ENCODE measurements around the gene ERCC2. TPM values are rescaled to one million over a fixed set of nuclear protein-coding genes. Genes with fewer than 3 reads are reported as not detected.

Gene ERCC2
- total and polyA plus RNA-seq, 3 experiments from 2014 or later = 7.8 to 23.9 (median 22.0) TPM

Other genes with a start within 250 kb of the ERCC2 start
- under 1 TPM; 0.13 to 0.18 TPM for gene NKPD1, start 209.6 kb downstream of the ERCC2 start, total RNA-seq
- gene NKPD1, start 209.6 kb downstream of the ERCC2 start, polyA plus RNA-seq = 0.20 TPM
- gene TRAPPC6A, start 192.3 kb downstream of the ERCC2 start, total RNA-seq = 10 to 100 TPM; 22.7 to 24.3 TPM
- 151 TPM for gene TRAPPC6A, start 192.3 kb downstream of the ERCC2 start, polyA plus RNA-seq
- 10 to 100 TPM; 12.4 TPM for gene BLOC1S3, start 191.8 kb downstream of the ERCC2 start, total RNA-seq
- gene BLOC1S3, start 191.8 kb downstream of the ERCC2 start, polyA plus RNA-seq = 19.9 TPM
- not detected for gene EXOC3L2, start 125.2 kb downstream of the ERCC2 start, total RNA-seq
- not detected for gene EXOC3L2, start 125.2 kb downstream of the ERCC2 start, polyA plus RNA-seq
- 10 to 100 TPM; 20.2 to 21.2 TPM for gene MARK4, start 119.3 kb downstream of the ERCC2 start, total RNA-seq
- 2.6 TPM for gene MARK4, start 119.3 kb downstream of the ERCC2 start, polyA plus RNA-seq
- not detected for gene CKM, start 47.7 kb downstream of the ERCC2 start, total RNA-seq
- gene CKM, start 47.7 kb downstream of the ERCC2 start, polyA plus RNA-seq = 0.13 TPM
- not detected for gene KLC3, start 29.8 kb downstream of the ERCC2 start, total RNA-seq
- not detected for gene KLC3, start 29.8 kb downstream of the ERCC2 start, polyA plus RNA-seq
- 1 to 10 TPM; 3.9 to 4.3 TPM for gene PPP1R13L, start 34.5 kb upstream of the ERCC2 start, total RNA-seq
- 0.83 TPM for gene PPP1R13L, start 34.5 kb upstream of the ERCC2 start, polyA plus RNA-seq
- gene POLR1G, start 36.1 kb upstream of the ERCC2 start, total RNA-seq = 10 to 100 TPM; 26.5 to 27.4 TPM
- 2.2 TPM for gene POLR1G, start 36.1 kb upstream of the ERCC2 start, polyA plus RNA-seq
- gene ERCC1, start 53.3 kb upstream of the ERCC2 start, total RNA-seq = 10 to 100 TPM; 75.7 to 82.6 TPM
- 47.5 TPM for gene ERCC1, start 53.3 kb upstream of the ERCC2 start, polyA plus RNA-seq
- gene FOSB, start 97.4 kb upstream of the ERCC2 start, total RNA-seq = 10 to 100 TPM; 21.6 to 22.1 TPM
- gene FOSB, start 97.4 kb upstream of the ERCC2 start, polyA plus RNA-seq = 48.2 TPM
- gene RTN2, start 126.5 kb upstream of the ERCC2 start, total RNA-seq = 1 to 10 TPM; 2.7 to 3.7 TPM
- 0.71 TPM for gene RTN2, start 126.5 kb upstream of the ERCC2 start, polyA plus RNA-seq
- gene PPM1N, start 127.9 kb upstream of the ERCC2 start, total RNA-seq = 1 to 10 TPM; 2.5 to 3.3 TPM
- gene PPM1N, start 127.9 kb upstream of the ERCC2 start, polyA plus RNA-seq = 4.6 TPM
- 100 to 1,000 TPM; 154 to 170 TPM for gene VASP, start 136.9 kb upstream of the ERCC2 start, total RNA-seq
- 61.8 TPM for gene VASP, start 136.9 kb upstream of the ERCC2 start, polyA plus RNA-seq
- 10 to 100 TPM; 14.2 to 17.5 TPM for gene OPA3, start 214.2 kb upstream of the ERCC2 start, total RNA-seq
- gene OPA3, start 214.2 kb upstream of the ERCC2 start, polyA plus RNA-seq = 18.1 TPM
- gene GPR4, start 231.6 kb upstream of the ERCC2 start, total RNA-seq = not detected
- not detected for gene GPR4, start 231.6 kb upstream of the ERCC2 start, polyA plus RNA-seq

Data from CD8-positive, alpha-beta memory T cell (primary cell).